ENCODE data around the gene HERC4.

The HERC4 gene

DNA sequence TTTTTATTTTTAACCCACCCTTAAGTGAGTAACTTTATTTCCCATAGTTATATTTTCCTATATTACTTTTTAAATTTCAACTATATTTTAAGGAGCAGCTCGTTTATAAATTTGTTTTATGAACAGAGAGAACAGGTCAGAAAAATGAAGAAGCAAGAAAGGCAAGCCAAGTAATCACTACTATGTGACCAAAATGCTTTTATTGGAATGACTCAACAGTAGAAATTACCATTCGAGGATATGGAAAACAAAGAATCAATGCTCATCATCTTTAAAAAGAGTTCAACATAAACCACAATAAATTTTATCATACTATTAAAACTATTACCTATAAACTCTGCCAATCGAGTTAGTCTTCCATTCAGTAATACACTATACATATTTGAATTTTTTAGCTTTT, 7.6 kb downstream of the HERC4 start:
- no peaks in the 10 kb centered on the region for H3F3A ChIP-seq (ENCODE audit: insufficient read depth, low read length)
- no peak overlapping the region for H3K4me2 ChIP-seq (ENCODE audit: low read length)
- peaks cover 15% of the 10 kb centered on the region for H3K4me1 ChIP-seq (ENCODE audit: insufficient read depth, low read length, severe bottlenecking)
- H3K27me3 ChIP-seq (ENCODE audit: insufficient read depth, low read length), result no peaks in the 10 kb centered on the region
- no peak overlapping the region for H3K4me3 ChIP-seq (ENCODE audit: low read depth, low read length, poor library complexity, severe bottlenecking)
- H3K9ac ChIP-seq (ENCODE audit: low read length), result no peak overlapping the region
- H3K79me2 ChIP-seq (ENCODE audit: insufficient read depth, low read length), result peaks cover 32% of the 10 kb centered on the region
- no peaks in the 10 kb centered on the region for H3K9me2 ChIP-seq (ENCODE audit: low read depth, low read length)
- TF ChIP-seq, protein P1, sequence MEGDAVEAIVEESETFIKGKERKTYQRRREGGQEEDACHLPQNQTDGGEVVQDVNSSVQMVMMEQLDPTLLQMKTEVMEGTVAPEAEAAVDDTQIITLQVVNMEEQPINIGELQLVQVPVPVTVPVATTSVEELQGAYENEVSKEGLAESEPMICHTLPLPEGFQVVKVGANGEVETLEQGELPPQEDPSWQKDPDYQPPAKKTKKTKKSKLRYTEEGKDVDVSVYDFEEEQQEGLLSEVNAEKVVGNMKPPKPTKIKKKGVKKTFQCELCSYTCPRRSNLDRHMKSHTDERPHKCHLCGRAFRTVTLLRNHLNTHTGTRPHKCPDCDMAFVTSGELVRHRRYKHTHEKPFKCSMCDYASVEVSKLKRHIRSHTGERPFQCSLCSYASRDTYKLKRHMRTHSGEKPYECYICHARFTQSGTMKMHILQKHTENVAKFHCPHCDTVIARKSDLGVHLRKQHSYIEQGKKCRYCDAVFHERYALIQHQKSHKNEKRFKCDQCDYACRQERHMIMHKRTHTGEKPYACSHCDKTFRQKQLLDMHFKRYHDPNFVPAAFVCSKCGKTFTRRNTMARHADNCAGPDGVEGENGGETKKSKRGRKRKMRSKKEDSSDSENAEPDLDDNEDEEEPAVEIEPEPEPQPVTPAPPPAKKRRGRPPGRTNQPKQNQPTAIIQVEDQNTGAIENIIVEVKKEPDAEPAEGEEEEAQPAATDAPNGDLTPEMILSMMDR (IDR thresholded peaks at IDR 0.05; ENCODE audit: low read length), result no peak
- no peak for TF ChIP-seq EZH2 (IDR thresholded peaks at IDR 0.05; ENCODE audit: borderline replicate concordance, low read length)
- peaks cover 36% of the 10 kb centered on the region; the same call in 1 of the 2 replicates for H3K36me3 ChIP-seq (ENCODE audit: insufficient read depth, low read length)
- H4K20me1 ChIP-seq (ENCODE audit: insufficient read depth, low read length), result no peaks in the 10 kb centered on the region
- no peak overlapping the region for H3K27ac ChIP-seq (ENCODE audit: low read depth, low read length, poor library complexity, severe bottlenecking)
- H2AFZ ChIP-seq (ENCODE audit: low read length), result no peak overlapping the region
- H3K9me3 ChIP-seq (ENCODE audit: low read length), result no peaks in the 10 kb centered on the region

DNA sequence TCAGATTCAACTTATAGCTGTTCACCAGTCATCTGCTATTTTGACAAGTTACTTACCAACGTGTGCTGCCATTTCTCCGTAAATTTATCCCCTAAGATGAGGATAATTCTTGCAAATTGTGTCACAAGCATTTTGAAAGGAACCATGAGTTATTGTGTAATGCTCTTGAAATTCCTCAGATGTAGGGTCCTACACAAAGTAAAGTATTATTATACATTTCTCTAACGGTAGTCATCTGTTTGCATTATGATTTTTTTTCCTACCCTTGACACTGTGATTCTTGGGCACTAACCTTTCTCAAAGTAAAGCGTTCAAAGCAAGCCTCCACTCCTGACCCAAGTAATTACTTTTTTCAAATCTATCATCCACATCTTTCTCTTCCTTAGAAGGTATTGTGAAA, 8.1 kb downstream of the HERC4 start:
- Histone ChIP-seq H3K4me2 (ENCODE audit: low read length) (no peak overlapping the region), H3K4me1 (ENCODE audit: insufficient read depth, low read length, severe bottlenecking) (peaks cover 10% of the 10 kb centered on the region), H3K27ac (ENCODE audit: low read depth, low read length, poor library complexity, severe bottlenecking) (no peak overlapping the region), H4K20me1 (ENCODE audit: insufficient read depth, low read length) (no peaks in the 10 kb centered on the region), H3K9me2 (ENCODE audit: low read depth, low read length) (no peaks in the 10 kb centered on the region), H3F3A (ENCODE audit: insufficient read depth, low read length) (no peaks in the 10 kb centered on the region), H3K79me2 (ENCODE audit: insufficient read depth, low read length) (peaks cover 27% of the 10 kb centered on the region), H3K4me3 (ENCODE audit: low read depth, low read length, poor library complexity, severe bottlenecking) (no peak overlapping the region), H3K9ac (ENCODE audit: low read length) (no peak overlapping the region), H3K36me3 (ENCODE audit: insufficient read depth, low read length) (peaks cover 36% of the 10 kb centered on the region; the same call in 1 of the 2 replicates), H3K9me3 (ENCODE audit: low read length) (no peaks in the 10 kb centered on the region), H3K27me3 (ENCODE audit: insufficient read depth, low read length) (no peaks in the 10 kb centered on the region), H2AFZ (ENCODE audit: low read length) (no peak overlapping the region)
- TF ChIP-seq EZH2 (IDR thresholded peaks at IDR 0.05; ENCODE audit: borderline replicate concordance, low read length), result no peak
- TF ChIP-seq, protein P1 (IDR thresholded peaks at IDR 0.05; ENCODE audit: low read length), result no peak

DNA sequence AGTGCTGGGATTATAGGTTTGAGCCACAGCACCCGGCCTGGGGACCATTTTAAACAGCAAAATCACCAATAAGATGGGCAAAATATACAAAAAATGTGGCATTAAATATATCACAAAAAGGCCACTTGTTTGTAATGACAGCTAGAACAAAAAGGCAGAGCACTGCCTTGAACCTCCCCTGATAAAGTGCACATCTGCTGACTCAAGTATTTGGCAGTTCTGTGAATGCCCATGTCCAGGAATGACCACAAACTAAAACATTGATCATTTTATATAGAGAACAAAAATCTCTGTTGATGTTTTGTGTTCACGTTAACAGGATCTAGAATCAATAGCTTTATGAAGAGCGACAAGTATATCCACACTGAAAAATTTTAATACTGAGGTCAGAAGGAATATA, 21.5 kb downstream of the HERC4 start:
- Histone ChIP-seq H4K20me1 (ENCODE audit: insufficient read depth, low read length) (no peaks in the 10 kb centered on the region), H3K4me2 (ENCODE audit: low read length) (no peak overlapping the region), H3K27me3 (ENCODE audit: insufficient read depth, low read length) (no peaks in the 10 kb centered on the region), H3K79me2 (ENCODE audit: insufficient read depth, low read length) (no peaks in the 10 kb centered on the region), H3F3A (ENCODE audit: insufficient read depth, low read length) (no peaks in the 10 kb centered on the region), H2AFZ (ENCODE audit: low read length) (no peak overlapping the region), H3K36me3 (ENCODE audit: insufficient read depth, low read length) (peaks cover 6% of the 10 kb centered on the region; the same call in 1 of the 2 replicates), H3K27ac (ENCODE audit: low read depth, low read length, poor library complexity, severe bottlenecking) (no peak overlapping the region), H3K9me2 (ENCODE audit: low read depth, low read length) (no peaks in the 10 kb centered on the region), H3K9ac (ENCODE audit: low read length) (no peak overlapping the region), H3K4me1 (ENCODE audit: insufficient read depth, low read length, severe bottlenecking) (peaks cover 5% of the 10 kb centered on the region), H3K4me3 (ENCODE audit: low read depth, low read length, poor library complexity, severe bottlenecking) (no peak overlapping the region), H3K9me3 (ENCODE audit: low read length) (no peaks in the 10 kb centered on the region)
- TF ChIP-seq EZH2 (IDR thresholded peaks at IDR 0.05; ENCODE audit: borderline replicate concordance, low read length), result no peak
- TF ChIP-seq, protein P1 (IDR thresholded peaks at IDR 0.05; ENCODE audit: low read length), result no peak
